Germinal center (tissue), 1 donor: ENCODE data around the gene NR1D1.

Experiments
- DNase-seq: peaks from one replicate; pipeline ENCODE4 v3.0.0; 2012; ENCODE audit warnings: mixed read lengths, low spot score

The NR1D1 gene

DNA sequence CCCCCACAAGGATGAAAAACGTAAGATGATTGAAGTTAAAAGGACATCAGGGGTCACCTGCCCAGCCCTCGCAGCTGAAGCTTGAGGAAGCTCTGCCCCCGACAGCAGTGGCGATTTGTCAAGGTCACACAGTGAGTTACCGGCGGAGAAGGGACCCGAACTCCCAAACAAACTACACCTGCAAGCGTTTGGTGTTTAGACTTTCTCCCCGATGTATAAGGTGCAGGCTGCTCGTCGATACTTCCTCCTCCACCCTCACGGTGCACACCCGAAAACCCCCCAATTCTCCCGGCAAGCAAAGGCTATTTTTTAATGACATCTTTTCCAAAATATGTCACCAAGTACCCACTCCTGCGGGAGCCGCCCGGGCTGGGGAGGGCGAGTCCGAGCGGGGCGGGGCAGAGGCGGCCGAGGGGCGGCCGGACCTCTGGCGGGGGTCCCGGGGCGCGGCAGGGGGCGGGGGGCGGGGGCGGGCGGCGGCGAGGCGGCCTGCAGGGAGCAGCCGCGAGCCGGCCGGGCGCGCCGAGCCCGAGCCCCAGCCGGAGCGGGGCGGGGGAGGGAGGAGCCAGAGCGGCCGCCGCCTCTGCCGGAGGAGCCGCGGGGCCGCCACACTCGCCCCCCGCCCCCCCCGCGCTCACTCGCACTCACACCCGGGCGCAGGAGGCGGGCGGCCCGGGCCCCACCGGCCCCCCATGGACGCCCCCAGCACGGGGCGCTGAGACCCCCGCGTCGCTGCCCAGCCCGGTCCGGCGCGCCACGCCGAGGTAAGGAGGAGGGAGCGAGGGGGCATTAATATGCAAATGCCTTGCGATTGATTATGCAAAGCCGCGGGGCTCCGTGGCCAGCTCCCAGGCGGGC is 37.8 kb downstream of the NR1D1 start, which contains the start of gene THRA:
TSS of gene THRA (plus strand) at position 637 of the 858 bp plus-strand sequence. CDS start 11,524 bp downstream, outside the sequence.
- peak; percentile 84 for DNase-seq

DNA sequence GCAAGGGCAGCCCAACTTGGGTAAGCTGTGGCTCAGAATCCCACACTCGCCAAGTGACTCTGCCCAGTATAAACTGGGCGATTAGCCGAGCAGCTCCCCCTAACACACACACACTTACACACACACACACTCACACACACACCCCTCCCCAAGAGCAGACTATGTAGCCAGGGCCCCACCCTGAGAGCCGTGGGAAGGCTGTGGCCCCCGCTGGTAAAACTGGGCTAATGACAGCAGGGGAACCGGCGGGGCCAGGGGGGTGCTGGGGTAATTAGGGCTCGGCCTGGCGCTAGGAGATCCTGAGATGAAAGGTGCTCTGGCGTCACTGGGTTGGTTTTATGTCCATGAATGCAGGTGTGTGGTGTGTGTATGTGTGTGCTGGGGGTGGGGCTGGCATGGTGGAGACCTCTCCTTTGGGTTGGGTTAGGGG is 38.8 kb downstream of the NR1D1 start:
- DNase-seq, result no peak

DNA sequence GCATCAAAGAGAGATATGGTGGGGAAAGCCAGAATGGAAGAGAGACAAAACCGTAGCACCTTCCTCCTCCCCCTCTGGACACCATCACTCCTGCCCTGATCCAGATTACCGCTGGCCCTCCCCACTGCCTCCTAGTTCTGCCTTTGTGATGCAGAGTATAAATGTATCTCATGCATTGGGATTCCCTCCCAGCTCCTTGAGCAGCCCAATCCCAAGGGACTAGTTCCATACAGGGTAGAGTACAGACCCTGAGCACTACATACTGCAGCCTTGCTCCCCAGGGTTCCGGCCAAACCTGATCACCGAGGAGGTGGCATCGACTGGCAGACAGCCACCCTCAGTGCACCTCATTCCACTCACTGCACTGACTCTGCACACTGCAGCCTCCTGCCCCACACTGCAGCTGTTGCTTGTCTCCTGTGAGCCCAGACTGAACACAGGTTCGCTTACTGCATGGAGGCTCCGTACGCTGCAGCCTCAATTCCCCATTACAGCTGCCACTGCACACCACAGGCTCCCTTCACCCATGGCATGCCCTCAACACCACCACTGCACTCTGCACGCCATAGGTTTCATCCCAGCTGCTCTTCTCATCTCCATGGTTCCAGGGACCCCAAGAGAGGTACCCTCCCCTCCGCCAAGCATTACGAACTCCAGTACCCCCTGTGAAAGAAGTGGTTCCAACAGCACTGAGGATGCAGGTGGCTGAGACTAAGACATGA is 39.3 kb downstream of the NR1D1 start:
- no peak for DNase-seq

DNA sequence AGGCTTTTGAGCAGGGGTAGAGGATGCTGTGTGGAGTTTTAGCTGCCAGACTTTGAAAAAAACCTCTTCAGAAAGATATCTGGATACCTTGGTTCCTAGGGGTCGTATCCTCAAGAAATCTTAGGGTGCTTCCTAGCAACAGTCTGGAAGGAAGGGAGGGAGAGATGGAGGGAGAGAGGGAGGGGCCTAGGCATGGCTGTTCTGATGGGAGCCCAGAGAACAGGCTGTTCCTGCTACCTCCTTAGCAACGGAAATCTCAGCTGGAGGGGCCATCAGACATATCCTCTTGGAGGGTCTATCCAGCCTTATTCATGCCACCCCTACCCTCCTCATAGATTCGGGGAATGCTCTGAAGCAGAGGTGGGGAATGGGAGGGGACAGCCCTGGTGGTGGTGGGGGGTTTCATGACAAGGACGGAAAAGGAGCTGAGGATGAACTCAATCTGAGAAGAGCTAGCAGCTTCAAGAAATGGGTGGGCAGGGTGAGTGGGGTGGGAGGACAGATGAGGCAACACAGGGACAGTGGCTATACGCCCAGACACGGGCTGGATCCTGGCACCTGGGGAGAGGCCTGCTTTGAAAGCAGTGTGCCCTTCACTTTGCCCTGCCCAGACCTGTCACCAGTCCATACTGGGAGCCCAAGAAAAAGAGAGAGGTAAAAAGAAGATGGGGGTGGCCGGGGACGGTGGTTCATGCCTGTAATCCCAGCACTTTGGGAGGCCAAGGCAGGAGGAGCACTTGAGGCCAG is 40.5 kb downstream of the NR1D1 start:
- DNase-seq, result no peak

DNA sequence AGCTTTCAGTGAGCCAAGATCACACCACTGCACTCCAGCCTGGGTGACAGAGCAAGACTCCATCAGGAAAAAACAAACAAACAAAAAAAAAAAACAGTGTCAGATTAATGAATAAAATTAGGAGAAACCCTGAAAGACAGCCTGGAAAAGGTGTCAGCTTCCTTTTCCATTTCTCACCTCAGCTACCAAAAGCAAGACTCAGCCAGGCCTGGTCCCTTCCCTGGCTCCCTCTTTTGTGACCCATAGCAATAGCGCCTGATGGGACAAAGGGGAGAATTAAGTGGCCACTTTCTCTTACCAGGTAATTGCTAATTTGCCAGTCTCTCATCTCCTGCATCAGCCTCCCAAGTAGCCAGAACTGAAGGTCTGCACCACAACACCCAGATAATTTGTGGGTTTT is 41.5 kb downstream of the NR1D1 start:
- DNase-seq, result no peak

DNA sequence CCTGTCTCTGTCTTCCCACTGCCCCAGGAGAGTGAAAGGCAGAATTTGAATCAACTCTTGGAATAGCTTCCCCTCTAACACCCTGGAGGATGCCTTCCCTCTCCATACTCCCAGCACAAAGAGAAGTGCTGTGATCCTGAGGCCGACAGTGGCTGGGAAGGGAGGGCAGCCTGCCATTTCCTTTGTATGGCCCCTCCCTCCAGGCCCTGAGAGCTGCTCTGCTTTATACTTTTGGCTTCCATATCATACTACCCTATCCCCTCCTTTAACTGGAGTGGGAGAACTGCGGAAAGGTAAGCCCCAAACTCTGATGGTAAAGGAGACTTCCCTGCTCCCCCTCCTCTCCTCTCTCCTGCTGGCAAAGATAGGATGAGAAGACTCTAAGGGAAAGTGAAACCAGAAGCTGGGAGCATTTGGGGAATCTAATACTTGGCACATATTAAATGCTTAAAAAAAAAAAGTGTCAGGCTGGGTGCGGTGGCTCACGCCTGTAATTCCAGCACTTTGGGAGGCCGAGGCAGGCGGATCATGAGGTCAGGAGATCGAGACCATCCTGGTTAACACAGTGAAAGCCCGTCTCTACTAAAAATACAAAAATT is 42.1 kb downstream of the NR1D1 start:
- no peak for DNase-seq

DNA sequence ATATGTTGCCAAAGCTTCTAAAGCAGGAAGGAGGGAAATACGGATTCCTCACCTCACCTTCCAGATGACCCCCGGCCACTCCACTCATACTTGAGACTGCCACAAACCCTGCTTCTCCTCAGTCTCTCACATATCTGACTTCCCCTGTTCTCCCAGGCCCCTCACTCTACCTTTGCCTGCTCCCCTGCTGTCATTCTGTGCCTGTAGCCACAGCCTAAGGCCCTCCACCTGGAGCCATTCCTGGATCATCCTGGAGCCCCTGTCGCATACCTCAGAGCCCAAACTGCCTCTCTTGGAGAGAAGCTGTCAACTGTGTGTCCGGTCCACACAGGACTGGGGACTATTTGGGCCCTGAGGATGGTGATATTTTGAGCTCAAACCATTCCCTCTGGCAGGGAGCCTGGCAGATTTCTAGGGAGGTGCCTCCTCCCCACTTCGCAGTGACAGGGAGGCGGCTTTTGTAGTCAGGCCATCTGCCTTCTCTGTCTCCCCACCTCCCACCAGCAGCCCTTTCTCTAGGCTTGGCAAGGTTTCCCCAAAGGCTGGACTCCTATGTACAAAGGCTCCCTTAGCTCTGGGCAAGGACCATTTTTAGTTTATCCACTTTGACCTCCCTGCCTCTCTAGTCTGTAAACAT is 43.9 kb downstream of the NR1D1 start:
- DNase-seq, result no peak
